ENCODE data around the gene ACE. TPM values are rescaled to one million over a fixed set of nuclear protein-coding genes. Genes with fewer than 3 reads are reported as not detected.

The ACE gene
- total RNA-seq, 6 donors from 2014 or later: 21.1 to 90.6 (median 65.1) TPM

GRCh38 chr17:63446753-63447470 is 29.9 kb upstream of the ACE start:
- peaks cover 43 to 77% (median 46%) of the 10 kb centered on the region in 4 donors for H3K4me1 ChIP-seq
- no peaks in the 10 kb centered on the region for H3K27me3 ChIP-seq
- ATAC-seq (ENCODE audit: low FRiP score in 2 of 2): peak; percentile 70 to 80
- peak overlapping the region; percentile 88 to 97 (median 96) for H3K27ac ChIP-seq
- peak; percentile 78 to 94 for DNase-seq
- H3K4me3 ChIP-seq: peak overlapping the region; percentile 31 to 88 (median 76)
- no peak for TF ChIP-seq POLR2AphosphoS5 (IDR thresholded peaks at IDR 0.05)
- TF ChIP-seq POLR2A (IDR thresholded peaks at IDR 0.05): no peak
- peak in 3 of 6 experiments; percentile 31 to 44 (median 38) for TF ChIP-seq CTCF (IDR thresholded peaks at IDR 0.05)
- H3K9me3 ChIP-seq: no peaks in the 10 kb centered on the region
- WGBS, 2 donors: 15 to 24% methylated on average over 25 to 33 of the region's 44 CpGs
- no peaks in the 10 kb centered on the region for H3K36me3 ChIP-seq

GRCh38 chr17:63447471-63448009 is 29.3 kb upstream of the ACE start:
- Histone ChIP-seq H3K27me3 (no peaks in the 10 kb centered on the region), H3K4me1 (peaks cover 42 to 70% (median 45%) of the 10 kb centered on the region in 4 donors), H3K4me3 (peak overlapping the region in 2 of 4 donors; percentile 86 to 88), H3K36me3 (no peaks in the 10 kb centered on the region), H3K9me3 (no peaks in the 10 kb centered on the region), H3K27ac (peak overlapping the region; percentile 88 to 97 (median 96))
- WGBS, 2 donors: 19 to 21% methylated on average over 10 to 11 of the region's 12 CpGs
- TF ChIP-seq CTCF (IDR thresholded peaks at IDR 0.05) (no peak), EP300 (IDR thresholded peaks at IDR 0.05) (no peak), POLR2AphosphoS5 (IDR thresholded peaks at IDR 0.05) (no peak), POLR2A (IDR thresholded peaks at IDR 0.05) (no peak)
- DNase-seq (no peak), ATAC-seq (ENCODE audit: low FRiP score in 2 of 2) (no peak)

GRCh38 chr17:63448655-63449054 is 28.2 kb upstream of the ACE start:
- no peak for TF ChIP-seq POLR2AphosphoS5 (IDR thresholded peaks at IDR 0.05)
- no peak for TF ChIP-seq POLR2A (IDR thresholded peaks at IDR 0.05)
- no peak for TF ChIP-seq EP300 (IDR thresholded peaks at IDR 0.05)
- TF ChIP-seq CTCF (IDR thresholded peaks at IDR 0.05): no peak
- H3K4me1 ChIP-seq: peaks cover 42 to 66% (median 45%) of the 10 kb centered on the region in 4 donors
- H3K4me3 ChIP-seq: no peak overlapping the region
- 67 to 100% methylated on average over 3 of the region's 3 CpGs for WGBS, 2 donors
- H3K9me3 ChIP-seq: no peaks in the 10 kb centered on the region
- DNase-seq (no peak), ATAC-seq (ENCODE audit: low FRiP score in 2 of 2) (no peak)
- no peaks in the 10 kb centered on the region for H3K27me3 ChIP-seq
- peak overlapping the region in 3 of 4 donors; percentile 36 to 88 (median 61) for H3K27ac ChIP-seq
- no peaks in the 10 kb centered on the region for H3K36me3 ChIP-seq

- H3K27ac ChIP-seq: peak overlapping the region in 1 of 4 donors; percentile 42
- no peaks in the 10 kb centered on the region for H3K9me3 ChIP-seq
- H3K4me1 ChIP-seq: peaks cover 32 to 47% (median 33%) of the 10 kb centered on the region in 4 donors
- no peak for DNase-seq
- H3K4me3 ChIP-seq: no peak overlapping the region
- no peak for ATAC-seq (ENCODE audit: low FRiP score in 2 of 2)
- H3K36me3 ChIP-seq: no peaks in the 10 kb centered on the region
- H3K27me3 ChIP-seq: no peaks in the 10 kb centered on the region
- no peak for TF ChIP-seq EP300 (IDR thresholded peaks at IDR 0.05)
- TF ChIP-seq POLR2AphosphoS5 (IDR thresholded peaks at IDR 0.05): peak in 1 of 2 donors; percentile 24
- 20 to 22% methylated on average over 10 of the region's 11 CpGs for WGBS, 2 donors
Observed at GRCh38 chr17:63450551-63450950, 26.3 kb upstream of the ACE start.

GRCh38 chr17:63451150-63451549 is 25.7 kb upstream of the ACE start:
- WGBS, 2 donors: 93 to 94% methylated on average over 10 to 11 of the region's 11 CpGs
- no peaks in the 10 kb centered on the region for H3K36me3 ChIP-seq
- ATAC-seq (ENCODE audit: low FRiP score in 2 of 2) (no peak), DNase-seq (no peak)
- H3K4me1 ChIP-seq: peaks cover 29 to 41% (median 33%) of the 10 kb centered on the region in 4 donors
- H3K4me3 ChIP-seq: no peak overlapping the region
- TF ChIP-seq POLR2AphosphoS5 (IDR thresholded peaks at IDR 0.05): no peak
- TF ChIP-seq POLR2A (IDR thresholded peaks at IDR 0.05): no peak
- TF ChIP-seq EP300 (IDR thresholded peaks at IDR 0.05): no peak
- no peak for TF ChIP-seq CTCF (IDR thresholded peaks at IDR 0.05)
- no peaks in the 10 kb centered on the region for H3K9me3 ChIP-seq
- peak overlapping the region in 1 of 4 donors; percentile 42 for H3K27ac ChIP-seq
- no peaks in the 10 kb centered on the region for H3K27me3 ChIP-seq
